ENCODE data around the gene FAM171A1.

FAM171A1 gene

GRCh38 chr10:15265056-15265455, 106.0 kb downstream of the FAM171A1 start:
- H3K4me3 ChIP-seq (ENCODE audit: control insufficient read depth, low read depth, low read length): no peak overlapping the region
- TF ChIP-seq CTCF (IDR thresholded peaks at IDR 0.05; ENCODE audit: control insufficient read depth, insufficient read depth, low read depth, low read length, missing control alignments): no peak
- no peak for DNase-seq (ENCODE audit: low read depth)

- TF ChIP-seq CTCF (IDR thresholded peaks at IDR 0.05; ENCODE audit: control insufficient read depth, insufficient read depth, low read depth, low read length, missing control alignments): no peak
- H3K4me3 ChIP-seq (ENCODE audit: control insufficient read depth, low read depth, low read length): no peak overlapping the region
- no peak for DNase-seq (ENCODE audit: low read depth)
These were observed 107.3 kb downstream of the FAM171A1 start for GRCh38 chr10:15263657-15264323.

- DNase-seq (ENCODE audit: low read depth): no peak
- TF ChIP-seq CTCF (IDR thresholded peaks at IDR 0.05; ENCODE audit: control insufficient read depth, insufficient read depth, low read depth, low read length, missing control alignments): peak; percentile 50
- H3K4me3 ChIP-seq (ENCODE audit: control insufficient read depth, low read depth, low read length): no peak overlapping the region
These were observed 108.9 kb downstream of the FAM171A1 start for GRCh38 chr10:15262036-15262713.

- no peak for DNase-seq (ENCODE audit: low read depth)
- no peak for TF ChIP-seq CTCF (IDR thresholded peaks at IDR 0.05; ENCODE audit: control insufficient read depth, insufficient read depth, low read depth, low read length, missing control alignments)
- no peak overlapping the region for H3K4me3 ChIP-seq (ENCODE audit: control insufficient read depth, low read depth, low read length)
These were observed 112.0 kb downstream of the FAM171A1 start for GRCh38 chr10:15259136-15259535.

GRCh38 chr10:15258255-15258654, 112.8 kb downstream of the FAM171A1 start:
- TF ChIP-seq CTCF (IDR thresholded peaks at IDR 0.05; ENCODE audit: control insufficient read depth, insufficient read depth, low read depth, low read length, missing control alignments): no peak
- DNase-seq (ENCODE audit: low read depth): no peak
- H3K4me3 ChIP-seq (ENCODE audit: control insufficient read depth, low read depth, low read length): no peak overlapping the region

GRCh38 chr10:15255961-15256360, 115.1 kb downstream of the FAM171A1 start:
- no peak for TF ChIP-seq CTCF (IDR thresholded peaks at IDR 0.05; ENCODE audit: control insufficient read depth, insufficient read depth, low read depth, low read length, missing control alignments)
- no peak overlapping the region for H3K4me3 ChIP-seq (ENCODE audit: control insufficient read depth, low read depth, low read length)
- DNase-seq (ENCODE audit: low read depth): no peak
